Fibroblast of peridontal ligament (primary cell): ENCODE measurements around the gene APC2.
A peak's percentile ranks its signal among the peaks of the same experiment; 100 is the strongest.

Experiments
- DNase-seq: peaks from one replicate; pipeline ENCODE4 v3.0.0-alpha.2; 2010; ENCODE audit errors: extremely low read depth

The APC2 gene, protein sequence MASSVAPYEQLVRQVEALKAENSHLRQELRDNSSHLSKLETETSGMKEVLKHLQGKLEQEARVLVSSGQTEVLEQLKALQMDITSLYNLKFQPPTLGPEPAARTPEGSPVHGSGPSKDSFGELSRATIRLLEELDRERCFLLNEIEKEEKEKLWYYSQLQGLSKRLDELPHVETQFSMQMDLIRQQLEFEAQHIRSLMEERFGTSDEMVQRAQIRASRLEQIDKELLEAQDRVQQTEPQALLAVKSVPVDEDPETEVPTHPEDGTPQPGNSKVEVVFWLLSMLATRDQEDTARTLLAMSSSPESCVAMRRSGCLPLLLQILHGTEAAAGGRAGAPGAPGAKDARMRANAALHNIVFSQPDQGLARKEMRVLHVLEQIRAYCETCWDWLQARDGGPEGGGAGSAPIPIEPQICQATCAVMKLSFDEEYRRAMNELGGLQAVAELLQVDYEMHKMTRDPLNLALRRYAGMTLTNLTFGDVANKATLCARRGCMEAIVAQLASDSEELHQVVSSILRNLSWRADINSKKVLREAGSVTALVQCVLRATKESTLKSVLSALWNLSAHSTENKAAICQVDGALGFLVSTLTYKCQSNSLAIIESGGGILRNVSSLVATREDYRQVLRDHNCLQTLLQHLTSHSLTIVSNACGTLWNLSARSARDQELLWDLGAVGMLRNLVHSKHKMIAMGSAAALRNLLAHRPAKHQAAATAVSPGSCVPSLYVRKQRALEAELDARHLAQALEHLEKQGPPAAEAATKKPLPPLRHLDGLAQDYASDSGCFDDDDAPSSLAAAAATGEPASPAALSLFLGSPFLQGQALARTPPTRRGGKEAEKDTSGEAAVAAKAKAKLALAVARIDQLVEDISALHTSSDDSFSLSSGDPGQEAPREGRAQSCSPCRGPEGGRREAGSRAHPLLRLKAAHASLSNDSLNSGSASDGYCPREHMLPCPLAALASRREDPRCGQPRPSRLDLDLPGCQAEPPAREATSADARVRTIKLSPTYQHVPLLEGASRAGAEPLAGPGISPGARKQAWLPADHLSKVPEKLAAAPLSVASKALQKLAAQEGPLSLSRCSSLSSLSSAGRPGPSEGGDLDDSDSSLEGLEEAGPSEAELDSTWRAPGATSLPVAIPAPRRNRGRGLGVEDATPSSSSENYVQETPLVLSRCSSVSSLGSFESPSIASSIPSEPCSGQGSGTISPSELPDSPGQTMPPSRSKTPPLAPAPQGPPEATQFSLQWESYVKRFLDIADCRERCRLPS (N-terminal part only)

GRCh38 chr19:1449467-1450442 is at the start of gene APC2:
APC2 (plus strand) TSS chr19:1450121; CDS start chr19:1453002, 2,881 bp downstream.
- DNase-seq = no peak

GRCh38 chr19:1400281-1401137 is 49.4 kb upstream of the APC2 start:
- DNase-seq = no peak

GRCh38 chr19:1401138-1401888 is 48.6 kb upstream of the APC2 start, which contains the start of gene GAMT:
GAMT (minus strand) TSS chr19:1401542; CDS start chr19:1401476, 66 bp downstream.
- peak; percentile 17 for DNase-seq

DNA sequence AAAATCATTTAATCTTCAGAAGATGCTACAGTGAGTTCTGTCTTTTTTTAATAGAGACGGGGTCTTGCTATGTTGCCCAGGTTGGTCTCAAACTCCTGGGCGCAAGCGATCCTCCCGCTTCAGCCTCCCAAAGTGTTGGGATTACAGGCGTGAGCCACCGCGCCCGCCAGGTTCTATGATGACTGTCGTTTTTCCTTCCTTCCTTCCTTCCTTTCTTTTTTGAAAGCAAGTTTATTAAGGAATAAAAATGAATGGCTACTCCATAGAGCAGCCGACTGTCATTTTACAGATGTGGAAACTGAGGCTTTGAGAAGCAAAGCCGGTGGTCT is 48.1 kb upstream of the APC2 start:
- DNase-seq = no peak

DNA sequence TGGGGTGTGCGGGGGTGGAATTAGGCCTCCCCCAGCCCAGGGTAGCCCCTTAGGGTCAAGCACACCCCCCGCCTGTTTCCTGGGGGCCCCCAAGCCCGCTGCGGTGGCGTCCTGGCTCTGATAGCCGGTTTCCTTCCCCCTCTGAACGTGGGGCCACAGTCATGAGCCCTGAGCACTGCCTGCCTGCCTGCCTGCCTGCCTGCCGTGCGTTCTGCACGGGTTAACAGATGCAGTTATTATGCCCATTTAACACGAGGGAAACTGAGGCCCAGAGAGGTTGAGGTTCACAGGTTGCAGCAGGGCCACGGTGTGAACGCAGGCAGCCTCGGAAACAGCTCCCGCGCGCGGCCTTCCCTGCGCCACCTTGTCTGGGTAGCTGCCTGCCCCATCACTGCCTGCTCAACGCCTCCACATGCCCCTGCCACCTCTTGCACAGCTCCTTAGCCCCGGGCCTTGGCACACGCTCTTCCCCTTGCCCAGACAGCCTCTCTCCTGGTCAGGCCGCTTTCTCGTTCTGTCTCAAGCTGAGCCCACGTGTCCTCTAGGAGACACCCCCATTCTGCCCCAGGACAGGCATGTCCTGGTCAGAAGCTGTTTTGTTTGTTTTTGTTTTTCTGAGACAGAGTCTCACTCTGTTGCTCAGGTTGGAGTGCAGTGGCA is 47.4 kb upstream of the APC2 start:
- no peak for DNase-seq

DNA sequence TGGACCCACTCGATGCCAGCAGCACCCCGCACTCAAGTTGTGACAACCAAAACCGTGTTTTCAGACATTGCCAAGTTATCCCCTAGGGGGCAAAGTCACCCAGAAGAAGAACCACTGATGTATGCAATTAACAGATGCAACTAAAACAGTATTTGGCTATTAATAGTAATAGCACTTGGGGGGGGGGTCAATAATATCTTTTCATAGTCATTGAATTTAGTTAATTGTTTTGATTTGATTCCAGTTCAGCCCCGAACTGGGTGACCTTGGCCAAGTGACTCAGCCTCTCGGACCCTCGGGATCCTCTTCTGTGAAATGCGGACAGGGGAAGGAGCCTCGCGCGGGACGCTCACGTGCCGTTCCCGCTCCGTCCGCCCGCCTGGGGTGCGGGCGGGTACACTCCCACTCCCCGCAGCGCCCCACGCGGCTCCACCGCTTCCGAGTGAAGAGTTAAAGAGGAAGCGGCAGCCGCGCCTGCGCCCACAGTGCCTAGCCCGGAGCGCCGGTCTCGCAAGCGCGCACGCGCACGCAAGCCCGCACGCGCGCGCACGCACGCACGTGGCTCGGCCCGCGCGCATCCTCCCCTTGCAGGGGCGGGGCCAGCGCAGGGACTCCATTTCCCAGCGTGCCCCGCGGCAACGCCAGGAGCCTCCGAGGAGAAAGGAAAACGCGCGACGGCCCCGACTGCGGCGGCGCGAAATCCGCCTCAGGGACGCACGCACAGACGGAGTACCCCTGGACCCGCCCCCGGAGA is 43.0 kb upstream of the APC2 start:
- DNase-seq = peak; percentile 96

DNA sequence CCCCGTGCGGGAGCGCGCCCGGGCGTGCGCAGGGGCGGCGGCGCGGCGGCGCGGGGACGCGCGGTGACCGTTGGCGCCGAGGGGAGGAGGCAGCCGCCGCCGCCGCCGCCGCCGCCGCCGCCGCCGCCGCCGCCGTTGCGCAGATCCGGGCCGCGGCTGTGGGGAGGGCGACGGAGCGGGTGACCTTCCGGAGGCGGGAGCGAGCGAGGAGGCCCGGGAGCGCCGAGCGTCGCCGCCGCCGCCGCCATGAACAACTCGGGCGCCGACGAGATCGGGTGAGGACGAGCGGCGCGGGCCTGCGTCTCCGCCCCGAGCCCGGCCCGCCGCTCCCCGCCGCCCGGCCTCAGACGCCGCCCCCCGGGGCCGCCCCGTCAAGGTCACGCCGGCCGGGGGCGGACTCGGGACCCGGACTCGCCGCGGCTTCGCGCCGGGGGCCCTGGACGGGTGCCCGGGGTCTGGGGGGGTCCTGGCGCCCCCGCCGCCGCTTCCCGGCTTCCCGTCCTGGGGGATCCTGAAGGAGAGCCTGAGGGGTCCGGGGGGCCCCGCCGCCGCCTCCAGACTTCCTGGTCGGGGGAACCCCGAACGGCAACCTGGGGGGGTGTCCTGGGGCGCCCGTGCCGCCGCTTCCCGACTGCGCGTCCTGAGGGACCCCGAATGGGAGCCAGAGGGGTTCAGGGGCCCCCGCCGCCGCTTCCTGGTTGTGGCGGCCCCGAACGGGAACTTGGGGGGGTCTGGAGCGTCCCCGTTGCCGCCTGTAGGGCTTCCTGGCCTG is 42.2 kb upstream of the APC2 start, which contains the start of gene DAZAP1:
DAZAP1 (plus strand) TSS at position 59 of the 772 bp plus-strand sequence; CDS start at position 247, 188 bp downstream.
- DNase-seq = peak; percentile 16

DNA sequence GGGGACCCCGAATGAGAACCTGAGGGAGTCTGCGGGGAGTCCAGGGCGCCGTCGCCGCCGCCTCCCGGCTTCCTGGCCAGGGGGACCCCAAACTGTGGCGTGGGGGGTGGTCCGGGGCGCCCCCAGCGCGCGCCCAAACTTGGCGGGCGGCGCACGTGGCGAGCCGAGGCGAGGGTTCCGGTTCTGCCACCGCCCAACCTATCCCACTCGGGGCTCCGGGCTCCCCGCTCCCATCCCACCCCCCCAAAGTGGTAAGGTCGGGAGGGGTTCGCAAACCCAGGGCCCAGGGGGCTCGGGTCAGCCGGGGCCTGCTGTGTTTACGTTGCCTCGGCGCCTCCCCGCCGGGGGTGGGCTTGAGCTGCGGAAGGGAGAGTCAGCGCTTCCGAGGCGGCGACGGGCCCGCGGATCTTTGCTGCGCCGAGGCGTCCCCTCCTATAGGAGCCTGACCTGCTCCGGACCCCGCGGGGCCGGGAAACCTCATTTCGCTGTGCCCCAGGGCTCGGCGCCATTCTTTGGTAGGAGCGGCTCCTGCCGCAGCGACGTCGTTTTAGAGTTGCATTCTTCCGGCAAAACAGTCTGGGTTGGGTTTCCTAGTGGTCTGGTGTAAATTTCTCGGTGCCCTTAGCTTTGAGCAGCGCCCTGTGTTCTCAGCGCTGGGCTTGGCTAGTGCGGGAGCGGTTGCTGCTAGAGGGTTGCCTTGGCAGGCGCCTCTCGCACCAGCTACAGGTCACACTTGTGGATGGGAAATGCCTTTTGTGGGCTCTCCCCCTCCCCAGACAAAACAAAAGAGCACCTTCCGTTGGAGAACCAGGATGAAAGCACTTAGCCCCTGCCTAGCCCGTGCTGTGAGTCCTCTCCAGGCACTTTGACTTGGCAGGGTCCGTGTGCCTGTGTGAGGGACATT is 41.4 kb upstream of the APC2 start:
- peak; percentile 63 for DNase-seq

DNA sequence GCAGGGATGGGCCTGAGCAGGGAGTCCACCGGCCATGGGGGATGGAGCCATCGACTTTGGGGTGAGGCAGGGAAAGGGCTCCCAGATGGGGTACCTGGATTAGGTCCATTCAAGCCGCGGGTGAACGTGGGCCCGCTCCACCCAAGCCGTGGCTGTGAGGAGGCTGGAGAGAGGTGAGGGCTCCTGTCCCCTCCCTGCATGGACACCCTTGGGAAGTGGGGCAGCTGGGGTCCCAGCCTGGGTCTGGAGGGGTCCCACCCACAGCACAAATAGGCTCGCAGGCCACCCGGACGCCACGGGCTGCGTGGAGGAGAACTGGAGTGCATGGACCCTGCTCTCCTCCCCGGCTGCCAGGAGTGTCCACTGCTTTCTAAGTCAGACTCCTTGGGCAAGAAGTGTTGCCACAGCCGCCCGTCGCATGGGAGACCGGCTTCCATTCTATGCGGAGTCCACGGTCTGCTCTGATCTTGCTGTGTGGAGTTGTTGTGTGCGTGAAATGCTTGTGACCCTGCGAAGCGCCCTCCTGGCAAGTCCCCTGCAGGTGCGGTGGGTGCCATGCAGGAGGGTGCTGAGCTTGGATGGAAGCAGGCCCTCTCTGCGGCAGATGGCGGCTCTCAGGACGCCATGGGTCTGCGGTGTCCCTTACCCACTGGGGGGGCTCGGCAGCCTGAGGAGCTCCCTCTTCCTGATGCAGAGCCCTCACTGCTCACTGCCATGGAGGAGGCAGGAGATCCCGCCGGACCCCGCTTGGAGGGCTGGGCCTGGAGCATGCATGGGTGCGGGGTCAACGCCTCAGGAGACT is 40.5 kb upstream of the APC2 start:
- no peak for DNase-seq

- DNase-seq = no peak
Measured at GRCh38 chr19:1410136-1410786, 39.7 kb upstream of the APC2 start.

- no peak for DNase-seq
Measured at GRCh38 chr19:1410789-1411188, 39.1 kb upstream of the APC2 start.

DNA sequence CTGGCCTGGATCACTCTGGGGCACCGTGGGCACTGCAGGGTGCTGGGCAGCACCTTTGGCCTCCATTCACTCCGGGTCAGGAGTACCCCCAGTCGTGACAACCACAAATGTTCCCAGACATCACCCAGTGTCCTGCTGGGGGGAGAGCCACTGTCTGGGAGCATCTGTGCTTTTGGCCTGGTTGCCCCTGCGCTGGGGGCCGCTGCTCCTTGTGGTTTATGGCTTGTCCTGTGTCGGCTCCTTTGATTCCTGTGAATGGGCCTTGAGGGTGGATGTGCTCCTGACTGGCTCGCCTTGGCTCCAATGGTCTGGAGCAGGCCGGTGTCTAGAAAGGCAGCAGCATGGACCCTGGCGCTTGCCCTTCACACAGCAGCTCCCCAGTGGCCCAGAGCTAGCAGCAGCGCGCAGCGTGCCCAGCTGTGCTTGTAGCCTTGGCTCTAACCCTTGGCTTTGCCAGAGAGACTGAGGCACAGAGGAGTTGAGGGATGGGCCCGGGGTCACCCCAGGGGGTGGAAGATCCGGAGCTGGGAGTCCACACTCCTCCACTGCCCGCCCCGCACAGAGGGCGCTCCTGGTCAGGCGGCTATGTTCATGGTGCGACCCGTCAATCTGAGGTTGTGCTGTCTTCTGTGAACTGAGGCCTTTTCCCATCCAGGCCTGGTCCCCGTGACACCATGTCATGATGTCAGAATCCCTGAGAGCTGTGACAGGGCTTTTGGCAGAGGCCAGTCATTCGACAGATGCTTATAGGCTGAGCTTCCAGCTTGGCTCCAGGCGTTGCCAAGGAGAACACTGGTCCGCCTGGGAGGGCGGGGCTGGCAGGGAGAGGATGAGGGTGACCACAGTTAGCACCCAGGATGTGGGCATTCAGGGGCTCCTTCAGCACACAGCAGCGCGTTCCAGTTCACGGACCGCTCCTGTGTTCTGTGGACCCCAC is 38.4 kb upstream of the APC2 start:
- DNase-seq = peak; percentile 41

DNA sequence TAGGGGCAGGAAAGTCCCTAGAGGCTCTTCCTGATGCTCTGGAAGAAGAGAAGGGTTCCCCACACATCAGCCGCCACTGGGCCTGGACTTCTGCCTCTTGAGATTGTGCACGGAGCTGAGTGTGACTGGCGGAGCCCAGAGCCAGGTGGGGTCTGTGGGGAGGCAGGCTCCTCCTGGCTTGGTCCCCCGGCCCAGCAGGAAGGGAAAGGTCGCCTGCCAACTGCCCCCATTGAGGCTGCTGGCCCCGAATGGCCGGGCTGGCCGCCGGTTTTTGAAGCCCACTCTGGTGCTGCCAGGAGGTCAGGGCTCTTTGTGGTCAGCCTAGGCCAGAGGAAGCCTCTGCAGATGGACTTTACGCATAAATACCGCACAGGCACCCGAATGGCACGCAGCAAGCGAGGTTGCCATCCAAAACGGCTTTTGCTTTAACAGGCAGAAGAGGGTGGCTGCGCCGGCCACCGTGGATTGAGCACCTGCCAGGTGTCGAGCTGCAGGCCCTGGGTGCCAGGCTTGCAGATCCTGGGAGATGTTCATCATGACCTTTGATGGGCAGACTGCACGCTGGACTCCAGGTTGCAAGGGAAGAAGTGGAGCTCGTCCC is 37.5 kb upstream of the APC2 start:
- no peak for DNase-seq
